Pancreas (tissue), 10 donors: ENCODE results near the gene DDO. TPM values are rescaled to one million over a fixed set of nuclear protein-coding genes. Genes with fewer than 3 reads are reported as not detected.

Experiments used
- ATAC-seq, 4 donors: fragments of 200-7000 bp; cut with Tn5 transposase; one replicate each; pipeline versions ENCODE4 v1.8.0 to v1.9.1; 2020; ENCODE audit warnings: mild to moderate bottlenecking in 4 of 4, moderate library complexity in 4 of 4
- DNase-seq, 6 donors: peaks; one replicate each; pipeline ENCODE4 v3.0.0-alpha.2; 2020
- FAIRE-seq: peaks from 2 replicates; lab custom pipeline; 2012; peaks lifted over from hg19 to GRCh38; lab: Jason Lieb, UNC
- H3K27ac ChIP-seq, 4 donors: fragments of 200-600 bp; sonication (generic); 1 replicate in 3 of 4; 2 replicates in 1 of 4; pipeline versions ENCODE4 v1.5.0 to v1.8.0; 2020
- H3K27me3 ChIP-seq, 4 donors: fragments of 200-600 bp; one replicate each; pipeline ENCODE4 v1.8.0; 2021
- H3K36me3 ChIP-seq, 3 donors: fragments of 200-600 bp; sonication (generic) in 1 of 3; one replicate each; pipeline versions ENCODE4 v1.5.0 to v1.8.0; 2020 to 2021
- H3K4me1 ChIP-seq, 3 donors: fragments of 200-600 bp; one replicate each; pipeline ENCODE4 v1.8.0; 2021
- H3K4me3 ChIP-seq, 4 donors: fragments of 200-600 bp; sonication (generic) in 2 of 4; one replicate each; pipeline versions ENCODE4 v1.5.0 to v1.8.0; 2020 to 2021
- H3K9me3 ChIP-seq, 4 donors: fragments of 200-600 bp; one replicate each; pipeline ENCODE4 v1.8.0; 2021
- CTCF ChIP-seq, 4 donors: fragments of 200-600 bp; sonication (generic) in 3 of 4; IDR thresholded peaks; one replicate each; pipeline versions ENCODE4 v1.5.0 to v1.8.0; 2021; ENCODE audit warnings: antibody characterized with exemption in 4 of 4
- WGBS, 2 donors: extraction: QIAGEN DNeasy Blood & Tissue Kit; methylation state at CpG; one replicate each; pipeline ENCODE4 v1.1.7; 2013; 5-methylcytosine and 5-hydroxymethylcytosine counted together
- intact Hi-C, 3 donors: fragments of 100-400 bp; cut with DNase I; formaldehyde crosslinking; loops; one replicate each; pipeline versions ENCODE4 v1.11.1 to v1.14.2; 2022
- polyA plus RNA-seq, 2 donors: library from polyadenylated mRNA; stranded (reverse); fragments of 200-250 nt; gene quantifications; one replicate each; pipeline ENCODE4 v1.2.3, GENCODE V29; 2013
- total RNA-seq, 6 donors: library from RNA; stranded (reverse); fragmentation: NEBNext Ultra II Directional in 4 of 6; extraction: Animal tissue kit (Norgen Biotek cat#: 25700) in 4 of 6; gene quantifications; one replicate each; pipeline versions ENCODE4 v1.2.1 to v1.2.4, GENCODE V29; 2021 to 2023
- donor health status: healthy with polysubstance abuse.
- donor health status: DM: no; HTN: no; CAD: no; lungs with moderate emphysema.
- donor health status: DM: no; HTN: no; CAD: no.
- donor health status: control.
- donor health status: control.
- donor health status: Bipolar disorder and iron deficiency.
- donor health status: DM: yes; HTN: yes; CAD: no.
- donor health status: DM: no; HTN: no; CAD: no.
- donor health status: DM: no; HTN: no; CAD: no.
- donor health status: DM: yes; HTN: yes; CAD: no.

DDO gene
- total and polyA plus RNA-seq, 8 donors: 1.0 to 3.8 (median 1.4) TPM

- no peak for TF ChIP-seq CTCF (IDR thresholded peaks at IDR 0.05)
- DNase-seq (peak; percentile 43 to 83 (median 53)), ATAC-seq (peak; percentile 79 to 91 (median 82)), FAIRE-seq (no peak)
- peak within 1 kb of the TSS; percentile 44 to 65 (median 52) for H3K4me3 ChIP-seq
- H3K9me3 ChIP-seq: no peaks in the 10 kb centered on the region
- H3K27ac ChIP-seq: peak within 1 kb of the TSS; percentile 57 to 85 (median 77)
- H3K27me3 ChIP-seq: no peaks in the 10 kb centered on the region
- no peaks in the 10 kb centered on the region for H3K36me3 ChIP-seq
- intact Hi-C loops: no loop called here
- H3K4me1 ChIP-seq: peaks cover 0 to 4% (median 0%) of the 10 kb centered on the region in 3 donors
- 2 to 3% methylated on average over 62 to 107 of the region's 107 CpGs for WGBS, 2 donors
Measured at GRCh38 chr6:110357664-110358552, 57.5 kb downstream of the DDO start, which contains the start of gene METTL24. Gene METTL24 (minus strand): TSS chr6:110358349. CDS start chr6:110358272, 77 bp downstream.

DNA sequence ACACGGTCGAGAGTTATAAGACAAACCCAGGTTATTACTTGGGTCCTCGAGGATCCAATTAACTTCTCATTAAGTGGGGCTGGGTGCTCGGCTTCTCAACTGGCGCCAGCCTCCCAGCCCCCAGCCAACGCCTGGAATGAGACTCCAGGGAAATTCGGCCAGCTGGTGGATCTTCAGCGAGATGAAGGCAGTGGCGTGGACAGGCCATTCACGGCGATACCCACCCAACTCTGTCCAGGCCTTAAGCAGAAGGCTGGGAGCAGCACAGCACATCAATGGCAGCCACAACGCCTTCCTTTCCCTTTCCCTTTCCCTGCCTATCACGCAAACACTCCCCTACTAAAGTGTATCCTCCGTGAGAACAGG, 58.1 kb downstream of the DDO start:
- FAIRE-seq: no peak
- intact Hi-C loops: no loop called here
- ATAC-seq: peak in 3 of 4 donors; percentile 29 to 43 (median 41)
- Histone ChIP-seq H3K9me3 (no peaks in the 10 kb centered on the region), H3K27ac (peak overlapping the region in 3 of 4 donors; percentile 74 to 83 (median 80)), H3K27me3 (no peaks in the 10 kb centered on the region), H3K36me3 (no peaks in the 10 kb centered on the region), H3K4me3 (peak overlapping the region; percentile 44 to 65 (median 52)), H3K4me1 (peaks cover 0 to 4% (median 0%) of the 10 kb centered on the region in 3 donors)
- no peak for DNase-seq
- no peak for TF ChIP-seq CTCF (IDR thresholded peaks at IDR 0.05)
- 50 to 51% methylated on average over 14 of the region's 14 CpGs for WGBS, 2 donors

GRCh38 chr6:110356778-110357177, 58.6 kb downstream of the DDO start:
- FAIRE-seq: no peak
- H3K27me3 ChIP-seq: no peaks in the 10 kb centered on the region
- intact Hi-C loops: no loop called here
- H3K27ac ChIP-seq: peak overlapping the region in 2 of 4 donors; percentile 80 to 83
- 94 to 97% methylated on average over 15 of the region's 15 CpGs for WGBS, 2 donors
- TF ChIP-seq CTCF (IDR thresholded peaks at IDR 0.05): no peak
- H3K4me3 ChIP-seq: peak overlapping the region in 2 of 4 donors; percentile 59 to 65
- H3K36me3 ChIP-seq: no peaks in the 10 kb centered on the region
- H3K9me3 ChIP-seq: no peaks in the 10 kb centered on the region
- ATAC-seq: no peak
- peaks cover 0 to 4% (median 0%) of the 10 kb centered on the region in 3 donors for H3K4me1 ChIP-seq
- DNase-seq: no peak

DNA sequence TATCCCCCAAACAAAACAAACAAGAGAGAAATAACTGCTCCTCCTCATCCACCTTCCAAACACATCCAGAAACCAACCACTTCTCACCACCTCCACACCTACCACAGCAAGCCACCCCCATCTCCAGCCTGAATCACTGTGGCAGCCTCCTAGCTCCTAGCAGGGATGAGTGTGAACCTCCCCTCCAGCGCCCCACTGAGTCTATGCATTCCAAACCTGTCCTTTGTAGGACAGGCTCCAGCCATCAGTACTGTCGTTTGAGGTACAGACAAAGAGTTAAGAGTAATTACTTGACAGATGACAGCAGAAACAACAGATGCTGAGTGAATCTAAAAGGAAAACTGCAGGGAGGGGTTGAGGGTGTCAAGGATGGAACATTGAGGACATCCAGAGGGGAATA, 59.6 kb downstream of the DDO start:
- H3K9me3 ChIP-seq: no peaks in the 10 kb centered on the region
- no peak for DNase-seq
- H3K27ac ChIP-seq: no peak overlapping the region
- H3K27me3 ChIP-seq: no peaks in the 10 kb centered on the region
- WGBS, 2 donors: 76 to 80% methylated on average over 2 of the region's 2 CpGs
- no peak for FAIRE-seq
- no peak for ATAC-seq
- H3K4me3 ChIP-seq: no peak overlapping the region
- no peaks in the 10 kb centered on the region for H3K36me3 ChIP-seq
- intact Hi-C loops: no loop called here
- TF ChIP-seq CTCF (IDR thresholded peaks at IDR 0.05): no peak
- peaks cover 0 to 4% (median 0%) of the 10 kb centered on the region in 3 donors for H3K4me1 ChIP-seq
